Right renal pelvis (tissue), 4 donors: Measurements from ENCODE around the gene ONECUT2. TPM values are rescaled to one million over a fixed set of nuclear protein-coding genes. Genes with fewer than 3 reads are reported as not detected.
"Not testable (repeated sequence)": the region's sequence is repeated elsewhere in the genome, so short reads cannot be mapped to it uniquely, and the experiment has no call there.

ENCODE experiments used
- DNase-seq, 4 donors: peaks; one replicate each; pipeline ENCODE4 v3.0.0-alpha.2; 2013; ENCODE audit warnings: low read depth in 4 of 4, low spot score in 3 of 4, missing footprints in 1 of 4
- polyA plus RNA-seq, 4 donors: library from polyadenylated mRNA; unstranded; fragments of 120-200 nt; gene quantifications; one replicate each; pipeline ENCODE4 v1.2.1, GENCODE V29; 2013; ENCODE audit not compliant: insufficient read length in 4 of 4

ONECUT2 gene
- polyA plus RNA-seq, 4 donors = 0.08 to 0.22 (median 0.10) TPM

DNA sequence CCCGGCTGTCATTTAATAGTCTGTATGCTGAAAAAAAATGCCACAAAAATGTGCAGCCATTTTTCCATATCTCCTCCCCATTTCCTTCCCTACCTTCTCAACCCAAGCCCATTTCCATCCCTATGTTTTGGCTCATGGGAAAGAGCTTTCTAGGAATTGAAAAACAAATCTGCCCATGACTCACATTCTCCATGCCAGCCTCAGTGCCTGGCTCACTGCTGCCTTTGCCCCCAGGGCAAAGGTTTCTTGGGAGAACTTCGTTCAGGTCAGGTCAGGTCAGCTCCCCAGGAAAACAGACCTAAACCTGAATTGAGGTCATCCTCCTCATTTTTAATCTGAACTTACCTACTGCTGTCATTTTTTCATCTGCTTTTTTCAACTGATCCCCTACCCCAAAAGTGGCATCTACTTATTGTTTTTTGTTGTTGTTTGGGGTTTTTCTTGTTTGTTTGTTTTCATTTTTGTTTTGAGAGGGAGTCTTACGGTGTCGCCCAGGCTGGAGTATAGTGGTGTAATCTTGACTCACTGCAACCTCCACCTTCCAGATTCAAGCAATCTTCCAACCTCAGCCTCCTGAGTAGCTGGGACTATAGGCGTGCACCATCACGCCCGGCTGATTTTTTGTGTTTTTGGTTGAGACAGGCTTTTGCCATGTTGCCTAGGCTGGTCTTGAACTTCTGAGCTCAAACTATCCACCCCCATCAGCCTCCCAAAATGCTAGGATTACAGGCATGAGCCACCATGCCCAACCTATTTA is 84.7 kb downstream of the ONECUT2 start:
- no peak for DNase-seq

DNA sequence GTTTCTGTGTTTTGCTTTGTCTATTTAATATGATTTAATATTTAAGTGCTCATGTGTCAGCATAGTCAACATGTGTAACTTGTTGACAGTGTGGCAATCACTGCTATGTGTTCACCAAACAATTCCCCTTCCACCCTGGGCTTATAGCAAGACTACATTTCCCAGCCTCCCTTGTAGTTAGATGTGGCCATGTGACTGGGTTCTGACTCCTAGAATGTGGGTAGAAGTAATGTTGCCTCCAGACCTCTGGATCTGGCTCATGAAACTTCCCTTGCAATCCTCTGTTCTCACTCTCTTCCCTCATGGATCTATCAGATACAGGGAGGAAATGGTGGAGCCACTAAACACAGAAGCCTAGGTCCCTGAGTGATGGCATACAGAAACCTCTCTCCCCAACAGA is 87.2 kb downstream of the ONECUT2 start:
- DNase-seq = not testable (repeated sequence)

GRCh38 chr18:57523171-57523956 is 88.2 kb downstream of the ONECUT2 start:
- no peak for DNase-seq

- DNase-seq = no peak
These were observed 92.5 kb downstream of the ONECUT2 start for GRCh38 chr18:57527556-57528229.

DNA sequence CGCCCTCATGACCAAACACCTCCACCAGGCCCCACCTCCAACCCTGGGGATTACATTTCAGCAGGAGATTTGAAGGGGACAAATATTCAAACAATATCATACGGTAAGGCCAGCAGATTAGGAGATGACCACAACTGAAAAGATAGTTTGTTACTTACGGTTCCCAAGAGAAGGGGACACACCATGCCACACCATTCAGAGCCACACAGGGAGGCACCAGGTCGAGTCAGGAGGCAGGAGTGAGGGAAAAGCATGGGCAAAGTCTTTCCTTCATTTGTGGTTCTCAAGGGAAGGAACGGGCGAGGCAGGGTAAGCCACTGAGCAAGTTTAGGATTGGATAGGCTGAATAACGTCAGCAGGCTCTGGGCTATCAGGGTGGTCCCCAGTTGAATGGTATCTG is 94.0 kb downstream of the ONECUT2 start:
- DNase-seq = no peak

- DNase-seq = peak; percentile 23 to 43 (median 28)
These were observed 98.1 kb downstream of the ONECUT2 start for GRCh38 chr18:57533006-57533867.

DNA sequence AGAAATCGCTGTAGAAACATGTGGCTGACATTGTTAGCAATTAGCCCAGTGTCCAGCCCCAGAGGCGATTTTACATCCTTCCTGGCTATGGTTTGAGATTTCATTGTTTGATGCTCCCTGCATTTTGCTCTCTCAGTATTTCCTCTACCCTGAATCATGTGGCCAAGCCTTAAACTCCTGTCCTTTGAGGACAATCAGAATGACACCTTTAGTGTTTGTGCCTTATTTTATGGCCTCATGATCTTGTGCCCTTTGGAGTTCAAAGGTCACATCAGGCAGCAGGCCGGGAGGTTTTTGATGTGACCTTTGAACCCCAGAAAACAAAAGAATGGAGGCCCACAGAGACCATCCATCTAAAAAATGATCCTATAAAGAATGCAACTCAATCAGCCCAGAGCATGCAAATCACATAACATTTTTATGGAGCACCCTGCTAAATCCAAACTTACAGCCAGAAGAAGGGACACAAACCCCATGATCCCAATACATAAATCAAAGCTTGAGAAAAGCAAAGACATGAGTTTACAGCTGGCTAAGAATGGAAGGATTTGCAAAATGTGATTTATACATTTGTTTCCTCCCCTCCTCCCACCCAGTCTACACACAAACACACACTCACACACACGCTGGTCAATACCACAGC is 98.8 kb downstream of the ONECUT2 start:
- DNase-seq = peak; percentile 56 to 68 (median 58)

DNA sequence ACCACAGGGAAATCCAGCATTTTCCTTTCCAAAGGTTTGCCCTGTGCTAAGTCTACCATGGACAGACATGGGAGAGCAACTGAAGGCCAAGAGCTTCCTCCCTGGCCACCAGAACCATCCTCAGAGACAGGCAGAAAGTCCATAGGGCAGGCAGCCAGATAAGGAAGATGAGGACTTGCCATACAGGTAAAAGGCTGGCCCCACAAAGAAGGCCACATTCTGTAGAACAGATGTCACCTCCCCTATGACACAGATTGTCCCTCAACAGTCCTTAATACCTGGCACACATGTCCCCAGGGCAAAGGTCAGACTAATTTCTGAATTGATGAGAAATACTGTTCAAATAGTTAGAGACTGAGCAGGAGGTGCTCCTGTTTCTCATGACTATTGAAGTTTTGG is 99.3 kb downstream of the ONECUT2 start:
- no peak for DNase-seq

DNA sequence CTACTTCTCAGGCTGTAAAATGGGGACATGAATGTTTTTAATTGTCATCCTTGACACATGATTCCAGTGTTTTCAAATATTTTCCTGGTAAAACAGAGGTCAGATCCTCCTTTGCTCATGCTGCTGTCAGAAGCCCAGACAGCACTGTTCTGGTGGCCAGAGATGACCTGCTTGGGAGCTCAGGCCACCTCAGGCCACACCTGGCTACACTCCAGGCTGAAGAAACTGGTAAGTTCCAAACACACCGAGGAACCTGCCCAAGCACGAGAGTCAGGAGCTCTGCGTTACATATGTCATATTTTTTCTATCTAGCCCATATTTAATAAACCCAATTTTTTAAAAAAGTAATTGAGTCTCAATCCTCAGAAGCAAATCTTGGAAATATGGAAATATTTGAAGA is 103.4 kb downstream of the ONECUT2 start:
- DNase-seq = no peak

DNA sequence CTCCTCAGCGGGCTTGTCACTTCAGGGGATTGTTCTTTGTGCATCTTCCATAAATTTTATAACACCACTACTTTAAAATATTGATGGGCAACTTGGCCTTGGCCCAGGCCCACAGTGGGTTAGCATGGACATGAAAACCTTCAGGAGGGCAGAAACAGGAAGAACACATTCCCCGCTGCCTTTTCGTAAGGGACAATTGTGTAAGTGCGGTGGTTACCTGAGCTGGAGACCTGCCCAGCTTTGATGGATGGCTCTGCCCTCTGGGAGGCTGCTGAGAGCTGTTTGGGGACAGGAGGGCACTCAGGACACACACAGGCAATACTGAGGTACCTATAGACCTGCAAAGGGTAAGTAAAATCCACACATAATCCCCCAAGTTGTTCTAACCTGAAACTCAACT is 104.5 kb downstream of the ONECUT2 start:
- no peak for DNase-seq

Other genes with a start within 250 kb of the ONECUT2 start
- under 1 TPM in 1 of 4 donors, not detected in 3; 0.17 TPM for gene ST8SIA3, start 82.8 kb upstream of the ONECUT2 start, polyA plus RNA-seq
- 10 to 100 TPM; 39.6 to 46.6 (median 43.1) TPM for gene FECH, start 151.3 kb downstream of the ONECUT2 start, polyA plus RNA-seq
- 100 to 1,000 TPM; 174 to 219 (median 194) TPM for gene NARS1, start 186.5 kb downstream of the ONECUT2 start, polyA plus RNA-seq